ENCODE results near the gene FAM227A. TPM values are rescaled to one million over a fixed set of nuclear protein-coding genes. Genes with fewer than 3 reads are reported as not detected.
A peak's percentile ranks its signal among the peaks of the same experiment; 100 is the strongest.

The FAM227A gene
- total and polyA plus RNA-seq, 2 donors (not counting 3 experiments of a cell fraction or from before 2014, with no cell fraction given), result 0.58 to 1.9 TPM

DNA sequence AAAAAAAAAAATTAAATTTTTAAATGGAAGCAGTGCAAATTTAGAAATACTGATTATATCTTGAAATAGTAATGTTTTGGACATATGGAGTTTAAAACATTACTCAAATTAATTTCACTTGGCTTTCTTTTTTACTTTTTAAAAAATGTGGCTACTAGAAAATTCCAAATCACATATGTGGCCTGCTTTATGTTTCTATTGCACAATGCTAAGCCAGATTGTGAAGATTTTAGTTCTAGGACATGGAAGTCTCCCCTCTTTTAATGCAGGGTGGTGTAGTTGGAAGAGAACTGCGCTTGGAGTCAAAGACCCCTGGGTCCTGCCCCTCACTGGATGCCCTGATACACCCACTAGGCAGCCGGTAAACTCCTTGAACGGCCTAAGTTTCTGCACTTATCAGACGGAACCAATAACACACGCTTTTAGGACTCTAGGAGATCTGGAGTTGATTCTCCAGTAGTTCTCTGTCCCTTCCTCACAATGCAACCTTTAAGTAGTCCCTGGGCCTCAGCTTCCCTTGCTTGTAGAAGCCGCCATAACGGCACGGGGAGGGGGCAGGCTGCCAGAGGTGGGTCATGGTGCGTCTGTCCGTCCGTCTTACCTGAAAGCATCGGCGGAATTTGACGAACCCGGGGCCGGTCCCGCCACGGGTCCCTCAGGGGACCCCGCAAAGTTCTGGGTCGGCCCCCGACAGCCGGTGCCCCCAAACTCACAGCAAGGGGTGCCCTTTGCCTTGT, 505 bp downstream of the FAM227A start:
- DNase-seq (ENCODE audit: low read depth, low spot score) (no peak), FAIRE-seq (no peak)
- BruUV-seq (replicated peaks), result TSS peak; percentile 82
- Histone ChIP-seq H2AFZ (ENCODE audit: low read depth, low read length) (peak overlapping the region; percentile 78), H3K9me3 (replicated peaks; ENCODE audit: control insufficient read depth, insufficient read depth, low read length) (no peaks in the 10 kb centered on the region), H3K9ac (replicated peaks; ENCODE audit: extremely low read depth, insufficient read depth, low read length) (peak overlapping the region; percentile 98), H3K27me3 (ENCODE audit: control insufficient read depth in 2 of 2, insufficient read depth in 2 of 2, low read length in 2 of 2) (no peaks in the 10 kb centered on the region), H3K4me1 (ENCODE audit: control insufficient read depth, extremely low read depth, insufficient read depth, low read length) (peaks cover 11% of the 10 kb centered on the region), H3K9me1 (replicated peaks; ENCODE audit: control insufficient read depth, extremely low read depth, insufficient read depth, low read length) (no peaks in the 10 kb centered on the region), H3K36me3 (ENCODE audit: control insufficient read depth in 2 of 2, extremely low read depth in 1 of 2, insufficient read depth in 2 of 2, low read length in 2 of 2) (no peaks in the 10 kb centered on the region), H3K79me2 (ENCODE audit: control insufficient read depth, insufficient read depth, low read length) (peaks cover 8% of the 10 kb centered on the region), H3K4me2 (ENCODE audit: insufficient read depth, low read length) (peak overlapping the region; percentile 88), H4K20me1 (replicated peaks; ENCODE audit: control insufficient read depth, extremely low read depth, insufficient read depth, low read length) (no peaks in the 10 kb centered on the region), H3K4me3 (replicated peaks in 1 of 3; ENCODE audit: insufficient read depth in 1 of 3, low read depth in 1 of 3, low read length in 3 of 3) (peak overlapping the region; percentile 31 to 94 (median 82)), H3K27ac (ENCODE audit: insufficient read depth, low read depth, low read length) (peak overlapping the region; percentile 96)
- intact Hi-C loops (cut with micrococcal nuclease) (loop anchor here (1.0 to 2.0 kb wide), 3 partner anchors 26 to 149 kb away; partner anchors contain the start of genes DDX17, JOSD1 and TOMM22), dilution Hi-C loops (cut with MboI; ENCODE audit: extremely low pct_ligation_motif_present, low sequenced_read_pairs) (no loop called here)
- no peak for TF ChIP-seq GATA2 (IDR thresholded peaks at IDR 0.05; ENCODE audit: insufficient read depth, insufficient read length, low read depth, low read length)
- TF ChIP-seq, protein P1, sequence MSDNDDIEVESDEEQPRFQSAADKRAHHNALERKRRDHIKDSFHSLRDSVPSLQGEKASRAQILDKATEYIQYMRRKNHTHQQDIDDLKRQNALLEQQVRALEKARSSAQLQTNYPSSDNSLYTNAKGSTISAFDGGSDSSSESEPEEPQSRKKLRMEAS (IDR thresholded peaks at IDR 0.05; ENCODE audit: insufficient read depth, insufficient read length), result no peak
- no peak for TF ChIP-seq FOS (IDR thresholded peaks at IDR 0.05; ENCODE audit: borderline replicate concordance, insufficient read depth, low read length)
- TF ChIP-seq POLR2A (IDR thresholded peaks at IDR 0.05; ENCODE audit: low read depth, low read length), result no peak
- TF ChIP-seq, protein P2, sequence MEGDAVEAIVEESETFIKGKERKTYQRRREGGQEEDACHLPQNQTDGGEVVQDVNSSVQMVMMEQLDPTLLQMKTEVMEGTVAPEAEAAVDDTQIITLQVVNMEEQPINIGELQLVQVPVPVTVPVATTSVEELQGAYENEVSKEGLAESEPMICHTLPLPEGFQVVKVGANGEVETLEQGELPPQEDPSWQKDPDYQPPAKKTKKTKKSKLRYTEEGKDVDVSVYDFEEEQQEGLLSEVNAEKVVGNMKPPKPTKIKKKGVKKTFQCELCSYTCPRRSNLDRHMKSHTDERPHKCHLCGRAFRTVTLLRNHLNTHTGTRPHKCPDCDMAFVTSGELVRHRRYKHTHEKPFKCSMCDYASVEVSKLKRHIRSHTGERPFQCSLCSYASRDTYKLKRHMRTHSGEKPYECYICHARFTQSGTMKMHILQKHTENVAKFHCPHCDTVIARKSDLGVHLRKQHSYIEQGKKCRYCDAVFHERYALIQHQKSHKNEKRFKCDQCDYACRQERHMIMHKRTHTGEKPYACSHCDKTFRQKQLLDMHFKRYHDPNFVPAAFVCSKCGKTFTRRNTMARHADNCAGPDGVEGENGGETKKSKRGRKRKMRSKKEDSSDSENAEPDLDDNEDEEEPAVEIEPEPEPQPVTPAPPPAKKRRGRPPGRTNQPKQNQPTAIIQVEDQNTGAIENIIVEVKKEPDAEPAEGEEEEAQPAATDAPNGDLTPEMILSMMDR (IDR thresholded peaks at IDR 0.05; ENCODE audit: extremely low read depth in 1 of 2, insufficient read depth in 1 of 2, low read depth in 1 of 2, low read length in 2 of 2), result no peak
- TF ChIP-seq JUN (IDR thresholded peaks at IDR 0.05; ENCODE audit: borderline replicate concordance, insufficient read depth, insufficient read length, low read depth), result no peak
- TF ChIP-seq MYC (IDR thresholded peaks at IDR 0.05; ENCODE audit: low read depth, low read length), result no peak
- TF ChIP-seq POLR2AphosphoS5 (IDR thresholded peaks at IDR 0.05; ENCODE audit: insufficient read depth, low read depth, low read length), result no peak
- POLR2A ChIA-PET, result no interaction called here
- CTCF ChIA-PET, result no interaction called here

All from endothelial cell of umbilical vein (primary cell).